GM18951 (cell line): ENCODE data around the gene OR8J3.
"Not testable (repeated sequence)": the region's sequence is repeated elsewhere in the genome, so short reads cannot be mapped to it uniquely, and the experiment has no call there.

ENCODE experiments used
- POLR2A ChIP-seq: IDR thresholded peaks from 4 replicates; pipeline ENCODE4 v1.6.1; 2011; ENCODE audit warnings: mild to moderate bottlenecking; ENCODE audit not compliant: insufficient read length, insufficient read depth; ENCODE audit errors: extremely low read depth
- in situ Hi-C: fragments of 300-500 bp; cut with MboI; formaldehyde crosslinking; loops from one replicate; pipeline ENCODE4 v1.12.0; 2022; ENCODE audit warnings: low sequenced_read_pairs, mixed read lengths, inconsistent platforms; ENCODE audit not compliant: unreplicated experiment

The OR8J3 gene, protein sequence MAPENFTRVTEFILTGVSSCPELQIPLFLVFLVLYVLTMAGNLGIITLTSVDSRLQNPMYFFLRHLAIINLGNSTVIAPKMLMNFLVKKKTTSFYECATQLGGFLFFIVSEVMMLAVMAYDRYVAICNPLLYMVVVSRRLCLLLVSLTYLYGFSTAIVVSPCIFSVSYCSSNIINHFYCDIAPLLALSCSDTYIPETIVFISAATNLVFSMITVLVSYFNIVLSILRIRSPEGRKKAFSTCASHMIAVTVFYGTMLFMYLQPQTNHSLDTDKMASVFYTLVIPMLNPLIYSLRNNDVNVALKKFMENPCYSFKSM

GRCh38 chr11:56140151-56140661 is at the start of gene OR8J3:
OR8J3 (minus strand) TSS chr11:56140201; CDS start chr11:56137718, 2,483 bp downstream.
- in situ Hi-C loops, result no loop called here
- no peak for TF ChIP-seq POLR2A

DNA sequence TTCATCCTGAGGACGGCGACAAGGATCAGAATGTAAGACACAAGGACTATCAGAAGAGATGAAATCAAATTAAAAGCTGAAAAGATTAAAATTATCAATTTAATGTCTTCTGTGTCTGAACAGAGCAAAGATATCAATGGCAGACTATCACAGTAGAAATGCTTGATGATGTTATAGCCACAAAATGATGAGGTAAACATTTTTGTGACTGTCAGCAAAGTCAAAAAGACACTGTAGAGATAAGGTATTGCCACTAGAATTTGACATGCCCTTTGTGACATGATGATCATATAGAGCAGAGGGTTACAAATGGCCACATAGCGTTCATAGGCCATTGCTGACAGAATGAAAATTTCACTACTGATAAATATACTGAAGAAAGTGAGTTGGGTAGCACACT is 48.6 kb upstream of the OR8J3 start:
- in situ Hi-C loops, result no loop called here
- TF ChIP-seq POLR2A, result no peak

DNA sequence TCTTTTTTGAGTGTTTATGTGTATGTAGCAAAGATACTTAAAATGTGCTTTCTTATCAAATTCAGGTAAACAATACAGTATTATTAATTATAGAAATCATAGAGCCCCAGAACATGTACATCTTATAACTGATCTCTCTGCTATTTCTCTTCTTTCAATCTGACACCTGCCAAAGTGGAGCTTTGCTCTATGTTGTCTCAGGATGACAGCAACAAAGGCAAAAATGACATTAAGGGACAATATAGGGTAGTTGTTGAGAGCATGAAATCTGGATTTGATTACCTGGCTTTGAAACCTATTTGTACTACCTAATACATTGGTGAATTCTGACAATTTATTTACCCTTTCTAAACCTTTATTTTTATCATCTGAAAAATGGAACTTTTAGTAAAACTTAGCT is 43.5 kb upstream of the OR8J3 start:
- in situ Hi-C loops, result no loop called here
- no peak for TF ChIP-seq POLR2A

DNA sequence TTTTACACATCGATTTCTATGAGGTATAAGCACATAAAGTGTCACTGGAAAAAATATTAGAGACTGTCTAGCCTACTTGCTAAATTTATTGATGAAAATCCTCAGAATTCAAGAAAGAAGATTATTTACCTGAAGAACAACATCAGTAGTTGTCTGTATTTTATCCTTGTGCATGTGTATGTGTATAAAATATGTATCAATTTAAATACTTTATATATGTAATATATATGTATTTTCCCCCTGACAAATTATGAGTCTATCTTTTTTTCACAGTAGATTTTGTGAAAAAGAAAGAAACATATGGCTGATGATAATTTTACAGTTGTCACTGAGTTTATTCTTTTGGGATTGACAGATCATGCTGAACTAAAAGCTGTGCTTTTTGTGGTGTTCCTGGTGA is 36.3 kb upstream of the OR8J3 start, which contains the start of gene OR5J2:
OR5J2 (plus strand) TSS at position 301 of the 400 bp plus-strand sequence; CDS start at position 301, 0 bp downstream.
- TF ChIP-seq POLR2A, result no peak
- in situ Hi-C loops, result no loop called here

DNA sequence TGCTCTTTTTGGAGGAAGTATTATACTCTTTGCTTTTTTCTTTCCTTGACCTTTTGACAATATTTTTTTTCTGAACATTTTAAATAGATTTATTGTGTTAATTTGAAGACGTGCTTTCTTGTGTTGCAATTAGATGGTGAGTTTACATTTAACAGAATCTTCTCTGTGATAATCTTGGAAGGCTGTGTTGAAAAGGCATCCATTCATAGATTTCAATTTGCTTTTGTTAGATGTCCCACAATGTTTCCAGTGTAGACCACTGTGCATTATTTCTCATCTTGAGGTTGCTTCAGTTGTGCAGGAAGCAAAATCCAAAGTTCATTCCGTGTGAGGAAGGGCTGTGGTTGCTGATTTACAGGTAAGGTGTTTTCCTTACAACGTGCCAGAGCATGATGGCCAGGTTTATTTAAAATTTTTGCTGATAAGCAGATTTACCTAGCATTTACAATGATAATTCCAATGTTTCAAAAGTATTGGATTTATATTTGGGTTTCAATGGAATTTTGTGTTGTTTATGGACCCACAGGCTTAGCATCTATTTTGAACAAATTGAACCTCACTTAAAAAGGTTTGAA is 32.3 kb upstream of the OR8J3 start:
- TF ChIP-seq POLR2A, result no peak
- in situ Hi-C loops, result no loop called here

DNA sequence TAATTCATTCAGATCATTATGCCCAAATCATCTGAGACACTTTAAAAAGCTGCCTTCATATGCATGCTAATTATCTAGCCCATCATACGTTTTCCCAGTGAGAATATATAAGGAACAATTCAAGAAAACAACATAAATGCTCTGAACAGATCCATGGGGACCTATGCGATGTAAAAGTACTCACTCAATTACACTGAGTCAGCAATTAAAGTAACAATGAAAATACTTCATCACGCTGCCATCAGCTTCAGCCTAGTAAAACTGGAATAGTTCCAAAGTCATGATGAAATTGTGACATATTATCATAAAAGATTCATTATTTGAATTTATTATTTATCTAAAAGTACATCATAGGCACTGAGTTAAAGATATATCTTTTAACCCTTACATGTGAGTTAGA is 23.8 kb upstream of the OR8J3 start:
- in situ Hi-C loops, result no loop called here
- no peak for TF ChIP-seq POLR2A

- no peak for TF ChIP-seq POLR2A
- in situ Hi-C loops, result no loop called here
Observed at GRCh38 chr11:56160217-56160616, 20.2 kb upstream of the OR8J3 start, which contains the start of gene OR8K5. OR8K5 (minus strand) TSS chr11:56160317; CDS start chr11:56160317, 0 bp downstream.

- no peak for TF ChIP-seq POLR2A
- in situ Hi-C loops, result no loop called here
Observed at GRCh38 chr11:56152333-56152732, 12.3 kb upstream of the OR8J3 start.

DNA sequence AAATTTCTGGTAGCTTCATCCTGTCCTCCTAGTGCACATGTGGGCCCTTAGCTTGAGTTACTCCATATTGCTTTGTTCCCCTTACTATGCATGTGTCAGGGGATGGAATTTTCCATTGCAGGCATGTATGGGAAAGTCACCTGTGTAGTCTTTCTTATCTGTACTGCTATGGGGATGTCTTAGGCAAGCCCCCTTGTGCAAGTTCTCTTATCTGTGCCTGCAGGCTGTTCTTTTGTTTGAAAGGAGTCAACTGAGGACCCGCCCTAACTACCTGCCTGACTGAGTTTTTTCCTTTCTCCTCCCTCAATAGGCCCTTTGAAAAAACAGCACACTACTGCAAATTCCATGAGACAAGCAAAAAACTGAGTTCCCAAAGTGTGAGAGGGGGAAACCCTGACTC is 11.4 kb upstream of the OR8J3 start:
- no peak for TF ChIP-seq POLR2A
- in situ Hi-C loops, result no loop called here

DNA sequence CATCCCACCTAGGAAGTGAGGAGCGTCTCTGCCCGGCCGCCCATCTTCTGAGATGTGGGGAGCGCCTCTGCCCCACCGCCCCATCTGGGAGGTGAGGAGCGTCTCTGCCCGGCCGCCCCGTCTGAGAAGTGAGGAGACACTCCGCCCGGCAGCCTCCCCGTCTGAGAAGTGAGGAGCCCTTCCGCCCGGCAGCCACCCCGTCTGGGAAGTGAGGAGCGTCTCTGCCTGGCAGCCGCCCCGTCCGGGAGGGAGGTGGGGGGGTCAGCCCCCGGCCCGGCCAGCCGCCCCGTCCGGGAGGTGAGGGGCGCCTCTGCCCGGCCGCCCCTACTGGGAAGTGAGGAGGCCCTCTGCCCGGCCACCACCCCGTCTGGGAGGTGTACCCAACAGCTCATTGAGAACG is 3.7 kb upstream of the OR8J3 start:
- in situ Hi-C loops, result not testable (repeated sequence)

- in situ Hi-C loops, result no loop called here
- TF ChIP-seq POLR2A, result no peak
Observed at GRCh38 chr11:56122073-56122472, 17.9 kb downstream of the OR8J3 start, which contains the start of gene OR8H3. OR8H3 (plus strand) TSS chr11:56122373; CDS start chr11:56122373, 0 bp downstream.

GRCh38 chr11:56103210-56103737 is 36.7 kb downstream of the OR8J3 start, which contains the start of gene OR8H2:
OR8H2 (plus strand) TSS chr11:56103687; CDS start chr11:56105043, 1,356 bp downstream.
- in situ Hi-C loops, result no loop called here
- no peak for TF ChIP-seq POLR2A

- in situ Hi-C loops, result no loop called here
- no peak for TF ChIP-seq POLR2A
Observed at GRCh38 chr11:56093008-56093407, 47.0 kb downstream of the OR8J3 start, which contains the start of gene OR8I2. OR8I2 (plus strand) TSS chr11:56093308; CDS start chr11:56093308, 0 bp downstream.
